Stimulated activated CD8-positive, alpha-beta memory T cell treated with anti-CD3 and anti-CD28 coated beads, Interleukin-12 subunit alpha, Interleukin-12 subunit beta, amount 100 ng/mL, for 24 hours (primary cell): ENCODE measurements around the gene RSL1D1.

Source experiments
- DNase-seq: peaks from one replicate; pipeline ENCODE4 v3.0.0-alpha.2; 2020; ENCODE audit errors: extremely low read depth

Gene RSL1D1

GRCh38 chr16:11851294-11852091 lies at the start of gene RSL1D1:
Gene RSL1D1 (minus strand): TSS chr16:11851542. CDS start chr16:11851512, 30 bp downstream.
- DNase-seq, result peak; percentile 69

GRCh38 chr16:11901091-11901490 lies 49.7 kb upstream of the RSL1D1 start:
- no peak for DNase-seq

- no peak for DNase-seq
These were observed 45.3 kb upstream of the RSL1D1 start for GRCh38 chr16:11896486-11897176.

- DNase-seq, result no peak
These were observed 42.2 kb upstream of the RSL1D1 start for GRCh38 chr16:11893571-11893970.

- no peak for DNase-seq
These were observed 41.4 kb upstream of the RSL1D1 start for GRCh38 chr16:11892761-11893160.

GRCh38 chr16:11890231-11890965 lies 39.1 kb upstream of the RSL1D1 start:
- no peak for DNase-seq

GRCh38 chr16:11886881-11887280 lies 35.5 kb upstream of the RSL1D1 start:
- no peak for DNase-seq

- no peak for DNase-seq
These were observed 32.7 kb upstream of the RSL1D1 start for GRCh38 chr16:11884035-11884434.

- no peak for DNase-seq
These were observed 28.7 kb upstream of the RSL1D1 start for GRCh38 chr16:11880007-11880406.

- no peak for DNase-seq
These were observed 26.0 kb upstream of the RSL1D1 start for GRCh38 chr16:11877374-11877773.

GRCh38 chr16:11876306-11876705 lies 25.0 kb upstream of the RSL1D1 start:
- no peak for DNase-seq

GRCh38 chr16:11875721-11876120 lies 24.4 kb upstream of the RSL1D1 start:
- no peak for DNase-seq

- DNase-seq, result no peak
These were observed 19.9 kb upstream of the RSL1D1 start for GRCh38 chr16:11871193-11871592.

GRCh38 chr16:11870399-11870798 lies 19.1 kb upstream of the RSL1D1 start:
- no peak for DNase-seq

GRCh38 chr16:11869353-11870228 lies 18.2 kb upstream of the RSL1D1 start:
- DNase-seq, result no peak

- DNase-seq, result no peak
These were observed 17.2 kb upstream of the RSL1D1 start for GRCh38 chr16:11868412-11868980.

- DNase-seq, result no peak
These were observed 11.1 kb upstream of the RSL1D1 start for GRCh38 chr16:11862489-11862888.

- DNase-seq, result no peak
These were observed 5.8 kb upstream of the RSL1D1 start for GRCh38 chr16:11857161-11857560.

GRCh38 chr16:11852092-11852809 lies 909 bp upstream of the RSL1D1 start:
- no peak for DNase-seq

GRCh38 chr16:11848842-11849241 lies 2.5 kb downstream of the RSL1D1 start:
- DNase-seq, result no peak

GRCh38 chr16:11844499-11844898 lies 6.8 kb downstream of the RSL1D1 start:
- DNase-seq, result no peak
